ENCODE data around the gene KCP. TPM values are rescaled to one million over a fixed set of nuclear protein-coding genes. Genes with fewer than 3 reads are reported as not detected.

KCP gene
- total RNA-seq, 8 experiments from 2014 or later: 0.22 to 1.5 (median 0.32) TPM

DNA sequence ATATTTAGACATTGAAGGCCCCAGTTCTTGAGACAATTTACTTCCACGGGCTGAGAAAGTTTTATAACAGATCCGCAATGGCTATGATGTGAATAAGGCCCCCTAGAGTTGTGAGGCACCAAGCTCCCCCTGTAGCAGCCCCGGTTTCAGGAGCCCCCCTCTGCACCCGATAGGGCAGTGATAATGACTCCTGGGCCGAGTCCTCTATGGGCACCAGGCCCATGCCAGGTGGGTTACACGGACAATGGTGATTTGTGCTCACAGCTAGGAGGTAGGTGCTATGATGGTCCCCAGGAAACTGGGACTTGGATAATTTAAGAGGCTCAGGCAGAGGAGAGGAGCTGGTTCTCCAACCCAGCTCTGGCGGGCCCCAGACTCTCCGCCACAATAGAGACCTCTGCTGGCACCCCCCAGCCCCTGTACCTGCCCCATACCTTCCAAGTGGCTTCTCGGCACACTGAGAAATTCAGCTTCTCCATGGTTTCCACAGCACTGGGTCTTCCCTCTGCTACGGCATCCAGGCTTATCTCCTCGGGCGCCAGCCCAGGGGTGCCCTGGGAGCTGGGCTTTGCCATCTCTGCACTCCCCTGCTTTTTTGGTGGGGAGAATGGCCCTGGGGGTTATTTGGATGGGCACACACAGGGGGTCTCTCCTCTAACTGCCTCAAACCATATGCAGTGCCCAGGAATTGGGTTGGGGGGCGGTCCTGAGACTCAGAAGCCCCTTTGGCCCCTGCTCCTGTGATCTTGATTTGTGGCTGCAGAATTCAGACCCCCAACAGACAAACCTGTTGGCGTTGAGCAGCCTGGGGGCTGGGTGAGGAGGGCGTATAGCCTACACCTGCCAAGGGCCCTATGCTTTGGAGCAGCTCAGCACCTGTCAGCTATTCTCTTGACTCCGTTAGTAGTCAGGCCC is 12.2 kb upstream of the KCP start:
- WGBS, 10 experiments: 53 to 80% (median 72%) methylated on average over 1 to 7 of the region's 16 CpGs; no CpG with 5 or more reads in 4 of the 10 experiments
- H3K4me1 ChIP-seq (replicated peaks in 1 of 2): peaks cover 0 to 8% of the 10 kb centered on the region in 2 donors
- in situ Hi-C loops (cut with MboI; ENCODE audit: low pct_unique_long_range_greater_than_20kb in 2 of 9, low sequenced_read_pairs in 9 of 9, unreplicated experiment in 9 of 9): loop anchor here in 1 of 9 experiments (25.0 kb wide), 1 partner anchor 165 kb away; no protein-coding TSS in a partner anchor
- ATAC-seq (replicated peaks in 6 of 8): no peak
- no peak overlapping the region for H3K4me3 ChIP-seq
- no peak overlapping the region for H3K27ac ChIP-seq

DNA sequence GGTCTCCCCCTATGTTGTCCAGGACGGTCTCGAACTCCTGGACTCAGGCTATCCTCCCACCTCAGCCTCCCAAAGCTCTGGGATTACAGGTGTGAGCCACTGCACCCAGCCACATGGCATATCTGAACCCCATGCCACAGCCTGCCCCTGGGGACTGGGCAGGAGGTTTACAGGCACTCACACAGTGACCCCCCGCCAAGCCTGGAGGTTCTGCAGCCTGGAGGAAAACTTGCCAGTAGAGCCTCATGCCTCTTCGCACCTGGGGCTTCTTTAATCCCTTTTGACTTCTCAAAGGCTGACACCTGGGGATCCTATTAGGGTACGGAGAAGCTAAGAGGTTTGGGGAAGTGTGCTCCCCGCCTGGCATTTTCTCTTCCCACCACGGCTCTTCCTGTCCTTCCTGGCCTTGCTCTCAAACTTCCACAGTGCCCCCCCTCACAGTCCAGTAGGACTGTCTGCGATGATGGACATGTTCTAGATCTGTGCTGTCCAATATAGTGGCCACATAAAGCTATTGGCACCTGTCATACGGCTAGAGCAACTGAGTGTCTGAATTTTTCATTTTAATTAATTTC is 11.4 kb upstream of the KCP start:
- in situ Hi-C loops (cut with MboI; ENCODE audit: low pct_unique_long_range_greater_than_20kb in 2 of 9, low sequenced_read_pairs in 9 of 9, unreplicated experiment in 9 of 9): loop anchor here in 1 of 9 experiments (25.0 kb wide), 1 partner anchor 165 kb away; no protein-coding TSS in a partner anchor
- no peak for ATAC-seq (replicated peaks in 6 of 8)
- Histone ChIP-seq H3K27ac (no peak overlapping the region), H3K4me3 (no peak overlapping the region), H3K4me1 (replicated peaks in 1 of 2) (peaks cover 0 to 8% of the 10 kb centered on the region in 2 donors)
- WGBS, 10 experiments: 31 to 95% (median 75%) methylated on average over 1 to 9 of the region's 9 CpGs; no CpG with 5 or more reads in 4 of the 10 experiments

DNA sequence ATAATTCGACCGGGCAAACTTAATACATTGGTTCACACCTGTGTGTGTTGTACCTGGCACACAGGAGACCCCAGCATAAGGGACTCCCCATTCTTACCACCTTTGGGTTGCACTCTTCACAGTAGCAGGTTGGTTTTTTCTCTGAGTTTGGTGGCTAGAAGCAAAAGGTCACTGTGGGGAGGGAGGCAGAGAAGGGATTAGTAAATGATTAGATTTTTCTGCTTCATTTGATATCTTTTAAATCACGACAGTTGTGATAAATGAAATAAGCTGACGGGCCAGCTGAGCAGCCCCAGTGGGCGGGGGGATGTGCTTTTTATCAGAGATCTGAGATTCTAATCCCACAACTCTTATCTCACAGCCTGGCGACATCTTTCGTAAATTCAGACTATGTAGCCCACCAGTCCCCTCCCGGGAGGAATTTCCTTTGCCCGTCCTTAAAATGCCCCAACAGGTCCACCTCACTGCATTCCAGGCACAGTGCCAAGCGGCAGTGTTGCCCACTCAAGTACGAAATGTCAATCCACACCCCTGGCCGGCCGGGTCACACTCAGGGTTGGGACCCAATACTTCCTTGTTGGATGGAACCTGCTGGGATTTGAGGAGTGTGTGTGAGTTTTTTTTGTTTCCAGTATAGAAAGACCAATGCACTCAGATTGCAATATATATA is 10.5 kb upstream of the KCP start:
- 47 to 80% (median 58%) methylated on average over 1 to 10 of the region's 13 CpGs for WGBS, 10 experiments
- in situ Hi-C loops (cut with MboI; ENCODE audit: low pct_unique_long_range_greater_than_20kb in 2 of 9, low sequenced_read_pairs in 9 of 9, unreplicated experiment in 9 of 9): loop anchor here in 1 of 9 experiments (25.0 kb wide), 1 partner anchor 166 kb away; no protein-coding TSS in a partner anchor
- Histone ChIP-seq H3K4me3 (no peak overlapping the region), H3K27ac (no peak overlapping the region), H3K4me1 (replicated peaks in 1 of 2) (peaks cover 0 to 8% of the 10 kb centered on the region in 2 donors)
- no peak for ATAC-seq (replicated peaks in 6 of 8)

DNA sequence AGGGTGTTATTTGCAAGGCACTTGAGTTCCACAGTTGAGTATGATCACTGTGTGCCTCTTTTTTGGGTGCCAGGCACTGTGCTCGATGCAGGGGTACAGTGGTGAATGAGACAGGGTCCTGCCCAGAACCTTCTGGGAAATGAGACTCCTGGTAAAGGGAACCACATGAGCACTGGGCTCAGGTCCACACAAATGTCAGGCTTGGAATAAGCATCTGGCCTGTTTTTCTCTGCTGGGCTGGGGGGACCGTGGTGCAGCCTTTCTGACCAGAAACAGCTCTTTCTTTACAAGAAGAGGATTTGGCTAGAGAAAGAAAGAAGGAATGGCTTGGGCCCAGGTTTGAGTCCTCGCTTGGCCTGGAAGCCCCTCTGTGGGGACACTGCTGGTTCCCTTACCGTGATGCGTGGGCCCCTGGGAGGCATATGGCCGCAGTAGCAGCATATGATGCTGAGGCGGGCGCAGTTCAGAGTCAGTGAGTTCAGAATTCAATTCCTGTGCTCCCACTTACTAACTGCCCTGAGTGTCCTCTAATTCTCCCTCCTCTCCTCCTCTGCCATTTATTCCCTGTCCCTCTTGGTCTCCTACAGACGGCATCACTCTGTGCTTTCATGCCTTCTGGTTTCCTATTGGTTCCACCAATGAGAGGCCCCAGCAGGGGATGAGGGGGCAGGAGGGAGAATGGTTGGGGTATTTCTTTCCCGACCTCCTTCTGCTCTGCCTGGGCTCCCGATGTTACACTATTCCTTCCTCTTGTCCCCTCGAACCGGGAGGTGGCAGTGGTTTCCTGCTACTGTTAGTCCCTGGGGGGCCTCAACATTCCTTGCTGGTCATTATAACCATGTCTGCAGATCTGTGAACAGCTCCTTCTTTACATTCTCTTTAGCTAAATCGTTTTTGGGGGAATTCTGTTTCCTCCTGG is 9.6 kb upstream of the KCP start:
- ATAC-seq (replicated peaks in 6 of 8): peak in 2 of 8 experiments; percentile 34 to 36
- WGBS, 10 experiments: 0 to 50% (median 42%) methylated on average over 1 to 11 of the region's 14 CpGs; no CpG with 5 or more reads in 2 of the 10 experiments
- H3K4me1 ChIP-seq (replicated peaks in 1 of 2): peaks cover 0 to 8% of the 10 kb centered on the region in 2 donors
- H3K27ac ChIP-seq: no peak overlapping the region
- in situ Hi-C loops (cut with MboI; ENCODE audit: low pct_unique_long_range_greater_than_20kb in 2 of 9, low sequenced_read_pairs in 9 of 9, unreplicated experiment in 9 of 9): loop anchor here in 1 of 9 experiments (25.0 kb wide), 1 partner anchor 167 kb away; no protein-coding TSS in a partner anchor
- no peak overlapping the region for H3K4me3 ChIP-seq

DNA sequence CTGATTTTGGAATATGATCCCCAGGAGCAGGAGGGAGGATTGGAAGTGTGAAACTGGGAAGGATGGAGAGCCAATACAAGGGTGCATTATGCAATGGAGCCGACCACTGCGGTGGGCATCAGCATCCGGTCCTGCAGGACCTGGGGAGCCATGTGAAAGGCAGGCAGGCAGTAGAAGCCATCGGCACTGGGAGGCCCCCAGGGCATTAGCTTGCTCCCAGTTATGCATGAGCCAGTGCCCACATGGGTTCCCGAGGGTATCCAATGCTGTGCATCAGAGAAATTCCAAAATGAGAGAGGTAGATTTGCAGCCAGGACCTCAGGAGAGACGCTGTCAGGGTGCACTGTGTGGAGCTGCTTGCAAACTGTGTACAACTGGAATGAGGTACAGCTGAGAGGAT is 8.7 kb upstream of the KCP start:
- in situ Hi-C loops (cut with MboI; ENCODE audit: low pct_unique_long_range_greater_than_20kb in 2 of 9, low sequenced_read_pairs in 9 of 9, unreplicated experiment in 9 of 9): loop anchor here in 1 of 9 experiments (25.0 kb wide), 1 partner anchor 168 kb away; no protein-coding TSS in a partner anchor
- WGBS, 10 experiments: 10 to 90% (median 48%) methylated on average over 2 to 5 of the region's 6 CpGs; no CpG with 5 or more reads in 2 of the 10 experiments
- no peak for ATAC-seq (replicated peaks in 6 of 8)
- H3K4me3 ChIP-seq: no peak overlapping the region
- no peak overlapping the region for H3K27ac ChIP-seq
- H3K4me1 ChIP-seq (replicated peaks in 1 of 2): peaks cover 0 to 8% of the 10 kb centered on the region in 2 donors

DNA sequence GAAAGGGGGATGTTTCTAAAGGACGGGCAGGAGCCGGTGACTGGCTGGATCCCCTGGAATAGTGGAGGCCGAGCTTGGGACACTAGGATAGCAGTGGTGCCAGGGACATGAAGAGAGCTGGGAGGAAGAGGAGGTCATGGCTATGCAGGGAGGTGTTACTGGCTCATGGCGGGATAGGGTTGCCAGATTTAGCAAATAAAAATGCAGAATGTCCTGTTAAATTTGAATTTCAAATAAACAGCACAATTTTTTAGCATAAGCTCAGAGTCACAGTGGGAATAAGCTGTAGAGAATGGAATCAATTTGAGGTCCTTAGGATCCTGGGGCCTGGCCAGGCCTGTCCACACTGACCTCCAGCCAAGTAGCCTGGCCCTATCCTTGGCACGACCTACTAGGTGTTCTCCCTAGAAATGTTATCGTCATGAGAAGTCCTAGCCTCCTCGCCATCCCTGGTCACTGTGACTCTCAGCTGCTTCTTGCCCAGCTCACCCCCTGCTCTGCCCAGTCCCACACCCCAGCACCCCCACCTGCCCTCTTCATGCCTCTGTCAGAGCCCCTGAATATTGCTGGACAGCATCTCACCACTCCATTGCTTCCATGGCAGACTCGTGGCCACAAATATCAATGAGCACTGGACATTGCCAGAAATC is 7.6 kb upstream of the KCP start:
- in situ Hi-C loops (cut with MboI; ENCODE audit: low pct_unique_long_range_greater_than_20kb in 2 of 9, low sequenced_read_pairs in 9 of 9, unreplicated experiment in 9 of 9): loop anchor here in 1 of 9 experiments (25.0 kb wide), 1 partner anchor 169 kb away; no protein-coding TSS in a partner anchor
- peak in 3 of 8 experiments; percentile 75 to 82 (median 80) for ATAC-seq (replicated peaks in 6 of 8)
- no peak overlapping the region for H3K27ac ChIP-seq
- WGBS, 10 experiments: 0 to 100% (median 67%) methylated on average over 1 to 3 of the region's 8 CpGs; no CpG with 5 or more reads in 4 of the 10 experiments
- no peak overlapping the region for H3K4me3 ChIP-seq
- H3K4me1 ChIP-seq (replicated peaks in 1 of 2): peaks cover 0 to 8% of the 10 kb centered on the region in 2 donors

DNA sequence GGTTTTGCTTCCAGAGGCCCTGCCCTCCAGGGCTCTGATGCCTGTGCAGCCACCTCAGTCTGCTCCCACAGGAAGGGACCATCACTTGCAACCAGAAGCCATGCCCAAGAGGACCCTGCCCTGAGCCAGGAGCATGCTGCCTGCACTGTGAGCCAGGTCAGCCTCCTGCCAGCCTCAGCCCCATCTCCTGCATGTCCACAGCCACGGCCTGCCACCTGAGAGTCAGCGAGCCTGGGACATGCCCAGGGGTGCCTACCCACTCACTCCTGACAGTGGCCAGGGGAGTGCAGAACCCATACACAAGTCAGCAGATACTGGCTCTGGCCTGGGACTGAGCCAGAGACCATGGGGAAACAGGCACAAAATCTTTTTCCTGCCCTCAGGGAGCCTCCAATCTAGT is 6.6 kb upstream of the KCP start:
- H3K4me1 ChIP-seq (replicated peaks in 1 of 2): peaks cover 0 to 8% of the 10 kb centered on the region in 2 donors
- no peak overlapping the region for H3K27ac ChIP-seq
- no peak for ATAC-seq (replicated peaks in 6 of 8)
- in situ Hi-C loops (cut with MboI; ENCODE audit: low pct_unique_long_range_greater_than_20kb in 2 of 9, low sequenced_read_pairs in 9 of 9, unreplicated experiment in 9 of 9): loop anchor here in 1 of 9 experiments (25.0 kb wide), 1 partner anchor 170 kb away; no protein-coding TSS in a partner anchor
- no peak overlapping the region for H3K4me3 ChIP-seq
- WGBS, 10 experiments: no CpG with 5 or more reads among the region's 2 CpGs

DNA sequence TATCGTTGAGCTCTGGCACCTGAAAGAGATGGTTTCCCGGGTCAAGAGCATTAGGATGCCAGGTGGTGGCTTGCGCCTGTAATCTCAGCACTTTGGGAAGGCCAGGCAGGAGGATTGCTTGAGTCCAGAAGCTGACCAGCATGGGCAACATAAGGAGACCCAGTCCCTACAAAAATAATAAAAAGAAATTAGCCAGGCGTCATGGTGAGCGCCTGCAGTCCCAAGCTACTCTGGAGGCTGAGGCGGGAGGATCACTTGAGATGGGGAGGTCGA is 6.1 kb upstream of the KCP start:
- in situ Hi-C loops (cut with MboI; ENCODE audit: low pct_unique_long_range_greater_than_20kb in 2 of 9, low sequenced_read_pairs in 9 of 9, unreplicated experiment in 9 of 9): loop anchor here in 1 of 9 experiments (25.0 kb wide), 1 partner anchor 171 kb away; no protein-coding TSS in a partner anchor
- no peak for ATAC-seq (replicated peaks in 6 of 8)
- H3K4me3 ChIP-seq: no peak overlapping the region
- peaks cover 0 to 8% of the 10 kb centered on the region in 2 donors for H3K4me1 ChIP-seq (replicated peaks in 1 of 2)
- no peak overlapping the region for H3K27ac ChIP-seq
- WGBS, 10 experiments: 67 to 100% (median 88%) methylated on average over 1 to 4 of the region's 7 CpGs; no CpG with 5 or more reads in 6 of the 10 experiments

DNA sequence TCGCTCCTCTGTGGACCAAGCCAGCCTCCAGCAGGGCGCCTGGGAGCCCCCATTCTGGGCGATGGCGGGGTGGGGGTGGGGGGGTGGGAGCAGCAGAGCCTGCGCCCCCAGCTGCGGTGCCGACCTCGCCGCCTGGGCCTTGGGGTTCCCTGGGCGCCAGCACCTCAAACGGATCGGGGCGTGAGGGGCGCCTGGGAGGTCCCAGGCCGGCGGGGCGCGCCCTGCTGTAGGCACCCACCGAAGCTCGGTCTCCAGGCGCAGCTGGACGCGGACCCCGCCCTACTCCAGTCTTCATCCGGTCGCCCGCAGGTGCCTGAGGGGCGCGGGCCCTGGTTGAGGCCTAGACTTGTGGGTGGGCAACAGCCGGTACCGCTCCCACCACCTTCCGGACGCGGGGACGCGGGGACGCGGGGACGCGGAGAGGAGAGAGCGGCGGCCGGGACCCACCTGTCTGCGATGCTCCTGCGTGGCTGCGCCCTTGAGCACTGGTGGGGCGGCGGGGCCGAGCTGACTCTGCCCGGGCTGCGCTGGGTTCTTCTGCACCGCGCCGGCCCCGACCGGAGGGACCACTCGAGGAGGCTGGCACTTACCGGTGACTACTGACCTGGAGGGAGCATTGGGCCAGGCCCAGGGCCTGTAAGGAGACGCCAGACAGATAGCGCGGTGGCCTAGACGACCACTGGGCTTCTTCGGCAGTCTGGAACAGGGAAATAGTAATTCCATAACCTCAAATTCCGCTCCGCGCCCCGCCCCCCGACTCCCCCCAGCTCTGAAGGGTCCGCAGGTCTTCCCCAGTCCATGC is 5.5 kb upstream of the KCP start:
- in situ Hi-C loops (cut with MboI; ENCODE audit: low pct_unique_long_range_greater_than_20kb in 2 of 9, low sequenced_read_pairs in 9 of 9, unreplicated experiment in 9 of 9): loop anchor here in 1 of 9 experiments (25.0 kb wide), 1 partner anchor 171 kb away; no protein-coding TSS in a partner anchor
- WGBS, 10 experiments: 48 to 97% methylated on average over 5 to 12 of the region's 69 CpGs; no CpG with 5 or more reads in 8 of the 10 experiments
- Histone ChIP-seq H3K4me3 (no peak overlapping the region), H3K27ac (no peak overlapping the region), H3K4me1 (replicated peaks in 1 of 2) (peaks cover 0 to 8% of the 10 kb centered on the region in 2 donors)
- ATAC-seq (replicated peaks in 6 of 8): no peak

DNA sequence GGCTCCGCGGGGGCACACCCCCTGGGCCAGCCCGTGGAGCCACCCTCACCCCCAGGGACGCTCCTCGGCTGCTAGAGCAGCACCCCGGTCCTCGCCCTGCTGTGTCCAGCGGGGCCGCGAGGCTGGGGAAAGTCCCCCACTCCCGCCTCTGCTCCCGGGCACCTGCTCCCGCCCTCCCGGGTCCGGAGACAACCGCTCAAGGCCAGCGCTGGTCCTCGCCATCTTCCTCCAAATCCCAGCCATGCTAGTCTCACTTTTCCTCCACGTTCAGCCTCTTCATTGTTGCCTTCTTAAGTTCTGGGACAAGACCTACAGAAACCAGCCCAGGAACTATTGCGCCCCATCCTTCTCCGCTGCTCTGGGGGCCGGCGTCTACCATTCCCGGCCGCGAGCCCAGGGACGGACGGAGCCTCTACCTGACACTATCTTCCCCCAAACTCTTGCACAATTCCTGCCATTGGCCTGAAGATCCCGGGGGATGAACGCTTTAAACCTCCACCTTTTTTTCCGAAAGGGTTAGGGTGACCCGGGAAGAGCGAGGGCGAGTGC is 4.8 kb upstream of the KCP start:
- H3K4me1 ChIP-seq (replicated peaks in 1 of 2): peaks cover 0 to 1% of the 10 kb centered on the region in 2 donors
- H3K27ac ChIP-seq: no peak overlapping the region
- WGBS, 10 experiments: 11 to 66% (median 60%) methylated on average over 1 to 17 of the region's 34 CpGs; no CpG with 5 or more reads in 5 of the 10 experiments
- in situ Hi-C loops (cut with MboI; ENCODE audit: low pct_unique_long_range_greater_than_20kb in 2 of 9, low sequenced_read_pairs in 9 of 9, unreplicated experiment in 9 of 9): loop anchor here in 1 of 9 experiments (25.0 kb wide), 1 partner anchor 172 kb away; no protein-coding TSS in a partner anchor
- peak in 1 of 8 experiments; percentile 21 for ATAC-seq (replicated peaks in 6 of 8)
- no peak overlapping the region for H3K4me3 ChIP-seq
